Gastrocnemius medialis (tissue), 4 donors: ENCODE measurements around the gene EIF3J.

Experiments used
- CTCF ChIP-seq, 5 experiments: fragments of 450-650 bp in 3 of 5; fragments of 200-600 bp in 2 of 5; sonication (generic) in 2 of 5; IDR thresholded peaks in 4 of 5; conservative IDR thresholded peaks in 1 of 5; 1 replicate in 4 of 5; 2 replicates in 1 of 5; pipeline ENCODE4 v1.5.1; 2016 to 2019; ENCODE audit warnings: antibody characterized with exemption in 5 of 5, mild to moderate bottlenecking in 3 of 5, moderate library complexity in 3 of 5
- POLR2A ChIP-seq, 2 donors: fragments of 450-650 bp; IDR thresholded peaks; one replicate each; pipeline ENCODE4 v1.6.1; 2017; ENCODE audit warnings: antibody characterized with exemption in 2 of 2, mild to moderate bottlenecking in 2 of 2, moderate library complexity in 2 of 2

- TF ChIP-seq POLR2A (IDR thresholded peaks at IDR 0.05) (no peak), CTCF (IDR thresholded peaks at IDR 0.05 in 4 of 5, conservative IDR thresholded peaks at IDR 0.05 in 1 of 5) (peak in 3 of 5 experiments; percentile 9 to 29 (median 20))
These were observed 9.2 kb downstream of the EIF3J start for GRCh38 chr15:44545913-44546802.
